ENCODE results near the gene CCDC142.
A peak's percentile ranks its signal among the peaks of the same experiment; 100 is the strongest.

The CCDC142 gene

GRCh38 chr2:74514368-74515270 lies 31.8 kb upstream of the CCDC142 start, which contains the start of gene TLX2:
TLX2 (plus strand) TSS chr2:74514450; CDS start chr2:74514807, 357 bp downstream.
- no peak for DNase-seq

- DNase-seq: no peak
Observed at GRCh38 chr2:74513605-74514367, 31.0 kb upstream of the CCDC142 start.

GRCh38 chr2:74512744-74513604 lies 30.2 kb upstream of the CCDC142 start:
- no peak for DNase-seq

GRCh38 chr2:74511104-74511989 lies 28.5 kb upstream of the CCDC142 start:
- DNase-seq: peak; percentile 29

- DNase-seq: no peak
Observed at GRCh38 chr2:74510272-74510671, 27.5 kb upstream of the CCDC142 start.

GRCh38 chr2:74507926-74508520 lies 25.2 kb upstream of the CCDC142 start:
- DNase-seq: peak; percentile 76

GRCh38 chr2:74507145-74507925 lies 24.5 kb upstream of the CCDC142 start, which contains the start of gene PCGF1:
PCGF1 (minus strand) TSS chr2:74507695; CDS start chr2:74507668, 27 bp downstream.
- DNase-seq: peak; percentile 97

GRCh38 chr2:74505448-74506246 lies 22.8 kb upstream of the CCDC142 start:
- DNase-seq: no peak

GRCh38 chr2:74504591-74504990 lies 21.8 kb upstream of the CCDC142 start:
- no peak for DNase-seq

- DNase-seq: no peak
Observed at GRCh38 chr2:74503506-74504475, 21.0 kb upstream of the CCDC142 start.

GRCh38 chr2:74502720-74503505 lies 20.1 kb upstream of the CCDC142 start:
- DNase-seq: no peak

GRCh38 chr2:74502147-74502719 lies 19.4 kb upstream of the CCDC142 start:
- no peak for DNase-seq

- DNase-seq: no peak
Observed at GRCh38 chr2:74501335-74502071, 18.7 kb upstream of the CCDC142 start.

- DNase-seq: no peak
Observed at GRCh38 chr2:74500578-74500946, 17.8 kb upstream of the CCDC142 start.

GRCh38 chr2:74499940-74500577 lies 17.3 kb upstream of the CCDC142 start:
- DNase-seq: no peak

Data from DMS 273 treated with DMSO at 0.1 percent for 48 hours (cell line).